NCI-H1417 (cell line): ENCODE measurements around the gene SUMO3.

Experiments
- DNase-seq, 3 experiments: peaks; one replicate each; lab custom pipeline; 2025; lab: John Stamatoyannopoulos, UW

The SUMO3 gene

GRCh38 chr21:44828362-44829056 is 10.6 kb upstream of the SUMO3 start:
- DNase-seq = no peak

- DNase-seq = no peak
Observed at GRCh38 chr21:44823179-44823660, 5.4 kb upstream of the SUMO3 start.

DNA sequence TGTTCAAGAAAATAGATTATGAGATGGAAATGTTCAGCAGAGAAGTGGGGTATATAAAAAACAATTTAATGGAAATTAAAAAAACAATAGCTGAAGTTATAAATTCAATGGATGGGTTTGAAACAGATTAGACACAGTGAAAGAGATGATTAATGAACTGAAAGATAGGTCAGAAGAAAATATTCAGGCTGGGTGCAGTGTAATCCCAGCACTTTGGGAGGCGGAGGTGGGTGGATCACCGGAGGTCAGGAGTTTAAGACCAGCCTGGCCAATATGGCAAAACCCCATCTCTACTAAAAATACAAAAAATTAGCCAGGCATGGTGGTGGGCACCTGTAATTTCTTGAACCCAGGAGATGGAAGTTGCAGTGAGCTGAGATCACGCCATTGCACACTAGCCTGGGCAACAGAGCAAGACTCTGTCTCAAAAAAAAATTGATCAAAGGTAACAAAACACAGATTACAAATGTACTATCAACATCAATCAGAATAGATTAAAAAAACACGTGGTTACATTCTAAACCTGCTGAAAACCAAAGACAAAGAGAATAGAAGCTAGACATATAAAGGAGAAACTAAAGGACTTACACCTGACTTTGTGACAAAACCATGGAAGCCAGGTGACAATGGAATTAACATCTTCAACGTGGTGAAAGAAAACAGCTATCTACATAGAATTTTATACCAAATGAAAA is 4.8 kb upstream of the SUMO3 start:
- DNase-seq = no peak

GRCh38 chr21:44820851-44821250 is 3.0 kb upstream of the SUMO3 start:
- no peak for DNase-seq

DNA sequence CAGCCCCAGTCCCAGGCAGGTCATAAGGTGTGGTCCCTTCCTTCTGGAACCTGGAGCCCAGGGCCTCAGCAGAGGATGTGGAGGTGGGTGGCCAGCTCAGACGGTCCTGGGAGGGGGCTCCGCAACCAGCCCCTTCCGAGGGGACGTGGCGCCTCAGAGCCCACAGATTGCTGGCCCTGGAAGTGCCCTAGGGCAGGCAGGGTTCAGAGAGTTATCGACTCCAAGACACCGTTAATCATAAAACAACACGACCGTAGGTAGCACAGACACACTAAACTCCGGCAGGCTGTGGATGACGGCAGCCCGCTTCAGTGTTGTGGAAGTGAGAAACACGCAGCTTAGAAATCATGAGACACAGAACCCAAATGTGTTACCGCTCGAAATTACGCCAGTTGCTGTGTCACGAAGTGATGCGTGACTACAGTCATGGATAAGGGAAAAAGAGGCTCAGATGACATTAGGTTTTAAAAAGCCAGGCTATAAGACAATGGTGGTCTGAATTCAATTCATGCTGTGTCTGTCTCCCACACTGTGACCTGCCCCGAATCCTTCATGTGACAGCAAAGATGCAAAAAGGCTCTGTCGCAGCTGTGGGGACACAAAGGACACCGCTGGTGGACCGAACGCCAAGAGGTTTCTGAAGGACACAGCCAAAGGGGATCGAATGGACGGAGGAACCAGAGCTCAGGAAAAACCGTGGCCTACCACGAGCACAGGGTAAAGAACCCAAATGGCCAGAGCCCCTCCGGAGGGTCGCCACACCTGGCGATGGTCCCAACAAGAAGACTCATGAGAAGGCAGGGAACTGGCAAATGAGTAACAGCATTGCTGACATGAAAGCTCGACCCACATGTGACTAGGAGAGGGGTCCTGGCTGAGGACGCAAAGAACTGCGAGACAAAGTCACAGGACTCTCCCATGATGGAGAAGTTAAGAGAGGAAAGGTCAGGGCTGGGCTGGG is 1.7 kb upstream of the SUMO3 start:
- DNase-seq = no peak

DNA sequence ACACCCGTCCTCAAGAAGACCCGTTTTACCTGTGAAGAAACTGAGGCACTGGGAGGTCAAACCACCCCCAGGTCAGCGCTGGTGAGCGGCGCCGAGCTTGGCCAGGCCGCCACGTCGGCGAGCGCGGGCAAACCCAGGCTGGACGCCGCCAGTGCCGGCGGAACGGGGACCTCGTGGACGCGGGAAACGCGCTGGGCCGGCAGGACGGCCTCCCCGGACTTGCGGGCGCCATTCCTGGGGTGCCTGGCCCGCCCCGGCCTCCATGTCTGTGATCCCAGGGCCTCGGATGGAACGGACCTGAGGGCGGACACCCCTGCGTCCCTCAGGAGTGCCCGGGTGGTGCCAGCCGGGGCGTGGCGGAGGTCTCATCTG is 764 bp upstream of the SUMO3 start:
- DNase-seq = no peak

DNA sequence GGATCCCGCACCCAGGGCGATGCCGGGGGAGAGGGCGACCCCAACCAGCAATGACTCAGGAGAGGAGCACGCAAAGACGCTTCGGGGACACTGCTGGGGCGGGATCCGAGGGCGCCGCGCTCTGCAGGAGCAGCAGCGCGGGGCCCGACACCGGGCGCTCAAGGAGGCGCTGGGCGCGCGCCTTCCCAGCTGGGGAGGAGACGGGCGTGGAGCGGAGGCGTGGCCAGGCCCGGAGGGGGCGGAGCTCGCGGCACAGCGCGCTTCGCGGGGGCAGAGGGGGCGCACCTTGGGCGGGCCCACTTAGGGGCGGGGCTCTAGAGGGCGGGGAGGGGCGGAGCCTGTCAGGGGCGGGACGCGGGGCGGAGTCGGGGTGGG is 369 bp downstream of the SUMO3 start:
- DNase-seq = peak; percentile 76 to 96 (median 90)

- DNase-seq = no peak
Observed at GRCh38 chr21:44816761-44817505, 929 bp downstream of the SUMO3 start.

- DNase-seq = no peak
Observed at GRCh38 chr21:44815852-44816628, 1.8 kb downstream of the SUMO3 start.

- no peak for DNase-seq
Observed at GRCh38 chr21:44815225-44815624, 2.6 kb downstream of the SUMO3 start.

DNA sequence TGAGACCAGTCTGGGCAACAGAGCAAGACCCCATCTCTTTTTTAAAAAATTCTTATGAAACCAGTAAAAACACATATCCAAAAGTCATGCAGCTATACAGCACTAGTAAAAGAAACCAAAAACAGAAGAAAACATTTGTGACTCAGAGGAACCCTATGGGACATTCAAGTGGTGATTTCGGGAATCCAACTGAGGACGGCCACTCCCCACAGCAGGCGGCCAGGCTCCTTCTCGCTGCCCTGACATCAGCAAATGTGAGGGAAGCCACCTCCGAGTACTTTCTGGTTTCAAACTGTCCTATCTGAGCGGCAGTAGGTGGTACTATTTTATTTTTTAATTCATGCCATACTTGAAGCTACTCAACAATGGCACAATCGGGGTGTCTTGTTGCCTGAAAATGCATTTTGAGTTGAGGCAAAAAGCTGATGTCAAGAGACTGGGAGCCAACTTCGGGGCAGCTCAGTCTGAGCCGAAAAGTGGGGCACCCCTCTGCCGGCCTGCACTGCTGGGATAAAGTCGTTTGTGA is 3.3 kb downstream of the SUMO3 start:
- no peak for DNase-seq

DNA sequence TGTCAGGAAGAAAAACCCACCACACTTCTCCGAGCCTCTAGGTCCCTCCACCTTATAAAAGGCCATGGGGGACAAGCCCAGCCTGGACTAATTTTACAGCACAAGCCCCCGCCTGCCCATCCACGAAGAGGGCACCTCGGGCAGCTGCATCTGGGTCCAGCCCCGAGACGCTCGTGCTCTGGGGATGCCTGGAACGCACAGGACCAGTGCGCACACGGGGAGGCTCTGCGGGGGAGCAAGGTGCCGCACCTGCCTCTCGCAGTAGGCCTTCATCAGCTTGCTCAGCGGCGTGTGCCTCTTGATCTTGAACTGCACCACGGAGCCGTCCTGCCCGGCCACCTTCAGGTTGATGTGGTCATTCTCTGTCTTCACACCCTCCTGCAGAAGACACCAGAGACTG is 4.1 kb downstream of the SUMO3 start:
- DNase-seq = no peak

- no peak for DNase-seq
Observed at GRCh38 chr21:44813149-44813548, 4.7 kb downstream of the SUMO3 start.

DNA sequence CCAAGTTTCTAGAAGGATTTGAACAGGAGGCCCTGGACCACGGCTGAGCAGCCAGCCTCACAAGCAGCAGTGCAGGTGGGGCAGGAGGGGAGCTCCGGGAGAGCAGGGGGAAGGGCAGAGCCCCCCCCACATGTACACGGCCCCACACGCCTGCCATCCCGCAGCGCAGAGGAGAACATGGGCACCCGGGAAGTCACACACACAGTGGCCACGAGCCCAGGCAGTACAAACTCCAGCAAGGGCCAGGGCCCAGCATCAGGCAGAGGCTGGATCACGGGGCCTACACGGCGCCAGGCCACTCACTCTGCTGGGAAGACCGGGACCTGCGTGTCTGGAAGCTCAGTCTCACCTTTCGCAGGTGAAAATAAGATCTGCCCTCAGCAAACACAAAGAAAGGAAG is 5.2 kb downstream of the SUMO3 start:
- no peak for DNase-seq

DNA sequence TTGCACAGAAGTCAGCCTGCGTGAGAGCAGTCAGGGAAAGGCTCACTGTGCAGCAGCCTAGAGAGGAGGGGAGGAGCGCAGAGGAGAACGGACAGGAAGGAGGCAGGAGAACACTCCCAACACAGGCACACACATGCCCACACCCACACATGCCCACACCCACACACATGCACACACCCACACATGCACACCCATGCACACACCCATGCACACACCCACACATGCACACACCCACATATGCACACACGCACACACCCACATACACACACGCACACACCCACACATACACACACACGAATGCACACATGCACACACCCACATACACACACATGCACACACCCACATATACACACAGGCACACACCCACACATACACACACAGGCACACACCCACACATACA is 7.1 kb downstream of the SUMO3 start:
- no peak for DNase-seq

DNA sequence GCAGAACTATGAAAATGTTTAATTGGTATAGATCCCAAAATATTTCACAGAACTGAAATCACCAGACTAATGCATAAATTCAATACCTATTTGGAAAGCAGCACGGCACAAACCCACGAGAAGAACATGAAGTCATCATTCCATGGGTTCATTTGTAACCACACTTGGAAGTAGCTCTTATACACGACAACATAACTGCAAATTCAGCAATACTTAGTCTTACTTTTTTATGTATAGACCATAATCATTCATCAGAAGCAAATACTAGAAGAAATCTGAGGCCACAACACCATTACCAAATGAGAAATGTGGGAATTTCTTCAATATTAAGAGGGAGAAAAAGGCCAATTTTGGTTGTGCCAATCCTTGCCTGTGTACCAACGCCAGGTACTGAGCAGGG is 12.0 kb downstream of the SUMO3 start:
- DNase-seq = no peak

DNA sequence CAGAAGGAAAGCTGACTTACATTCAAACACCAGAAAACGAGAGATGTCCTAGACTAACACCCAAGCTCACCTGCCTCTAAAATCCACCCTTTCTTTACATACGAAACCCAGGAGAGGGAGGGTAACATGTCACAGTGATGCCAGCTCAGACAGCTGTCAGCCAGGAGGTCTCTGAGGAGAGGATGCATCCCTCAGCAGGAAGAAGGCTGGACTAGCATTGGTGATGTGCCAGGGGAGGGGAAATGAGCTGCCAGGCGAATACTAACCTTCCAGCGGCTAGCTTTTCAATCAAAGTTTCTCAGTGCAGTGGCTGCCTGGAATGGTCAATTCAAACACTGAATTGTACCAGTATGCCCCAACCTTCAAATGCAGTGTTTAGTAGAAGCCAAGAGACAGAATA is 12.6 kb downstream of the SUMO3 start:
- no peak for DNase-seq

DNA sequence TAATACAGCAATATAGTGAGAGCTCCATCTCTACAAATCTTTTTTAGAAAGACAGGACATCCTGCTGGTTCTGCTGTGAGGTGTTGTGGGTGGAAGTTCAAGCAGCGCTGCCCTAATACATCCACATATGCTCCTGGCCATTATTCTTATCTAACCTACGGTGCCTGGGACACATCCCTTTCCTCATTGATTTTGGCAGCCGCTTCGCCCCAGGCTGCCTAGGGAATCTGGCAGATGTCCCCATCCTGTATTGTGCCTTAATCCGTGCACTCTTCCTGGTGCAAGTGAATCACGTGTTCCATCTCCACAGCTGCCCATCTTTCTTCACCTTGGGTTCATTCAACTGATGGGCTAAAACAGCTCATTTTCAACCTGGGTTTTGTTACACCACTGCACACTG is 13.1 kb downstream of the SUMO3 start:
- DNase-seq = no peak

DNA sequence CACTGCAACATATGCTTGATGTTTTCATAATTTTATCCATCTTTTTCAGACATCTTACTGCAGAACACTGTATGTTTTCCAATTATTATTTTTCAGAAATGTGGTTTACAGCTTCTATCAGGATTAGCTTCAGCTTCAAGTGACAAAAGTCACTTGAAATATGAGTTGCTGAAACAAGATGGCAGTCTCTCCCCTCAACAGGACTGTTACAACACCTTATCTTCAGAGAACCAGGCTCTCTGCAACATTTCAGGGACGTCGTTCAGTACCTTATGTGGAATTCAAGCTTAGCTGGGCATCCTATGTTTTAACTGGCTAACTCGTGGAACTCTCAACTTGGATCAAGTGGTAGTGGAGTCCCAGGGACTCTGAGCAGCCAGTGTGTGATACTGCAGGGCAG is 14.2 kb downstream of the SUMO3 start:
- no peak for DNase-seq

- peak in 2 of 3 experiments; percentile 53 to 61 for DNase-seq
Observed at GRCh38 chr21:44802396-44803153, 15.3 kb downstream of the SUMO3 start.
